G401.6 (cell line): ENCODE measurements around the gene DNAJC15.

ENCODE experiments used
- FAIRE-seq: peaks from 2 replicates; lab custom pipeline; 2012; peaks lifted over from hg19 to GRCh38; lab: Jason Lieb, UNC

The DNAJC15 gene

DNA sequence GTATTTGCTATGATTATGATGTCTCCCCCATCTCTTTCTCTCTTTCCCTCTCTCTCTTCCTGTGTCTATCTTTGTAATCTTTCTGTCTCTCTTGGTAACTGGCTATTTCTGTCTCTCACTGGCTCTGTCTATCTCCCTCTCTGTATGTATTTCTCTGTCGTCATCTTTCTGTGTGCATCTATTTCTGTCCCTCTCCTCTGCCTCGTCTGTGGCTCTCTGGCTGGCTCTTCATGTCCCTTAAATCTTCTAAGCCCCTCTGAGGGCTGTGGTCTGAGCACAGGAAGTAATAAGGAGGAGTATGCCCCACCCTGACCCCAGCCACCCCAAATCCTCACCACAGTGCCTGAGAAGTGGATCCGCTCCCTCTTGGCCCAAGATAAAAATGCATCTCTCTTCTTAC is 104.4 kb downstream of the DNAJC15 start:
- no peak for FAIRE-seq

DNA sequence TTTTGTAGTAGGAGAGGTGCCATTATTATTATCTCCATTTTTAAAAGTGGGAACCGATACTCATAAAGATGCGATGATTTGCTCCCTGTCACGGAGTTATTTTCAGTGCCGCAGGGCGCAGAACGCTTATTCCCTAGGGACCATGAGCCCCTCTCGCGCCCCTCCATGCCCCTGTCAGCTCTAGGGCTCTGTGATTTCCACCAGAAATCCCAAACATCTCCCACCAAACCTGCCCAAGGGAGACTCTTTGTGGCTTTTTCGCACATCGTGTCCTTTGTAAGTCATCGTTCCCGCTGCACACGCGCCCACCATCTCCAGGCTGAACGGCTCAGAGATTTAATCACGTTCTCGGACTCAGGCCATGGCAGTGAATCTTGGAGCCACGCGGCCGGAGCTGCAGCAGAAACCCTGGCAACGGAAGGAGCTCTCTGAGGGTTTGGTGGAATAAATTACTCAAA is 105.1 kb downstream of the DNAJC15 start:
- no peak for FAIRE-seq

DNA sequence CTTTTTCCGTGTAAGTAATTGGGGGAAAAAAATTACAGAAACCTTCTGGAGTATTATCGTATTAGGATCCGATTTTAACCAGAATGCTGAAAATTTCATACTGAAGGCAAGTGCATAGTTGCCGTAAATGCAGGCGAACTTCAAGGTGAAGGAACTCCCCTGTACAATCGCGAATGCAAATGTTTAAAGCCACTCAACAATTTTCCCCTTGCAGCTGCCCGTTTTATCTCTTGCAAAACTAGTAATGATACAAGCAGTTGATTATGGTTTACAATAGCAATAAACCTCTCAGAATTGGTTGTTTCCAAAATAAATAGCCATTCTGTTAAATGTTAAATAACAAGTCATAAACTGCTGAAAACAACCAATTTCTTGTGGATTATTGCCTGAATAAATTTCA is 105.7 kb downstream of the DNAJC15 start:
- FAIRE-seq = no peak

DNA sequence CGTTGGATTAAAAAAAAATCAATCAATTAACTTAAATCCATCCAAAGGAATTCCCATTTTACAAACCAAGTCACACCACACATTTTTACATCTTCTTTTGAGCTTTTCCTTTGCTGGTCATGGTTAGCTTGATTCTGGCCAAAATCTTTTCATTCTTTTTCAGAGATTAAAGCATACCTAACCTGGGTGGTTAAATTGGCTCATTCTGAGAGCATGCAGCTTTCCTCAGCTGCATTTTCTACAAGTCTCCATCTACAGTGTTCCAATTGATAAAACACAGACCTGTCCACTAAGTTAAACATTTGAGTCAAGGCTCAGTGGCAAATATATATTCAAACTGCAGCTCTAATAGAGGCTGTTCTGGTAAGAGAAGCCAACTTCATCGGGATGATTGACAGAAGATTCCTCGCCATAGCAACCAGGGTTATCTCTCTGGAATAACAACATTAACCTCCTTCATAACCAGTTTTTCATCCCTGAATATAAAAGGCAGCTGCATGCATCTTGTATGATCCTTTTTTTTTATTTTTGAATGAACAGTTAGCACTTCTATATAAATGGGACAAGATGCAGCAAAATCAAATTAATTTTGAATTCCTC is 106.2 kb downstream of the DNAJC15 start:
- no peak for FAIRE-seq

DNA sequence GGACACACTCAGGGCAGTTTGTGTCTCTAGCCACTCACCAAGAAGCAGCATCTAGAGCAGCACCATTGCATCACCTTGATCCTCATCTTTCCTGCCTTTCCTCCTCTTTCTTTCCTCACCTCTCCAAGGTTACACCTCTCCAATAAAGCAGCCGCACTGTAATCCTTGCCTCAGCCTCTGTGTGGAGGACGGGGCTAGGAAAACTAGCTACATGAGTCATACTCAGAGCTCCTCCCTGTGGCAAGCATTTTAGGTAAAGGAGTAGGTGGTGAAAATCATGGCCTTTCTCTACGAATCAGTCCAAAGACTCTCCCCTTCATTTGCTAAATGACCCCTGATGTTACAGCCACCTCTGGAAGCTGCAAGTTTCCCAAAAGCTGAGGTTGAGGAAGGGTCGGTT is 108.9 kb downstream of the DNAJC15 start:
- FAIRE-seq = no peak

DNA sequence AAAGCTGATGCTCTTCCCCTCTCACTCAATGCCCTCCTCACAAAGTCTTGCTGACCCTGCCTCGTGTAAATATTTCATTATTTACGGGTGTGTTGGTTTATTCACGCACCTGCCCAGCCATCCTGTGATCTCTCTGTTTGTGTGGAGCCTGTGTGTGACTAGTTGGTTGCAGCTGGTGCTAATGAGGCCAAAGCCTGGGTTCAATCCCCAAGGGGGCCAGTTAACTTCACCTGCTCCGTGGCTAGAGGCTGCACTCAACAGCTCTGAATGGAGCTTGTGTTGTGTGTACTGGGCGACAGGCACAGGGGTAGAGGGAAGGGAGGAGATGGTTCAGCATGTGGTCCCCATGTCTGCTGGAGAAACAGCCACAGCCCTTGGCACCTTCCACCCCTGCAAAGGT is 109.5 kb downstream of the DNAJC15 start:
- no peak for FAIRE-seq

DNA sequence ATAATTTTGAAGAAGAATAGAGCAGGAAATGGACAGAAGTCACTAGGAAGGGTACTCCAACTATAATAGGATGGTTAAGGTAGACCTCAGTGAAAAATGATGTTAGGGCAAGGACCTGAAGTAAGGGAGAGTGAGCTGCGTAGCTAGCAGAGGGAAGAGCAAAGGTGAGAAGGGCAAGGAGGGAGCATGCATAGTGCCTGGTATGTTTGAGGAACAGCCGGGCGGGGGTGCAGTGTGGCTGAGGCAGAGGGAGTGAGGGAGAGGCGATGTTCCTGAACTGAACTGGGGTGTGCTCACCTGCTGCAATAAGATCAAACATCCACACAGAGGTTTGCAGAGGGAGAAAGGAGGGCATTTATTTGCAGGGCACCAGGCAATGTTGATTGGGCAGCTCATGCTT is 110.4 kb downstream of the DNAJC15 start:
- no peak for FAIRE-seq

DNA sequence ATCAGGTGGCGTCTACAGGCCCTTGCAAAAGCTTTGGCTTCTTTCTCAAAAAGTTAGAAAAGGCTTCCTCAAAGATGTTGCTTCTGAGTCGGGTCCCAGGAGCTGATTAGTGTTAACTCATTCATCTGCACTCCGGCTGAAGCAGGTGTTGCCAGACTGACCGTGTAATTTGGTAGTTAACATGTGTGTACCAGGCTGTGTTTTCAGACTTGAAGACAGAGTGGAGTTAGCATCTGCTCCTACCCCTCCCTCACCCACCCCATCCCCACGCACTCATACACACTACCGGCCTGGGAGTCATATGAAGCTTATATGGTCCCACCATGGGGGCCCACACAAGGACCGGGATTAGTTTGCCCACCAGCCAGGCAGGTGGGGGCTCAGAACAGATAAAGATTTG is 111.5 kb downstream of the DNAJC15 start:
- no peak for FAIRE-seq

DNA sequence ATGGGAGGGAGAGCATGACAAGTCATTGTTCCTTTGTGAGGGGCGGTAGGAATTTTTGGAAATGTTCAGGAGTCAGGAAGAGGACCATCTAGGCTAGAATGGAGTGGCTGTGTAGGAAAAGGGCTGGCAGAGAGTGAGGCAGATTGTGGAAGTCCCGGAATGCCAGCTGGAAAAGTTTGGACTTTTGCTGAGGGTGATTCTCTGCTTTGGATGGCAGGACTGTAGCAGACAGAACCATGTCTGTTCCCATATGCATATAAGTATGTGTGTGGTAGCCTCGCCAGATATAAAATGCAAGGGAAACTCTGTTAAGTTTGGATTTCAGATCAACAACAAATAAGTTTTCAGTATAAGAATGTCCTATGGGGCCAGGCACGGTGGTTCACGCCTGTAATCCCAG is 112.1 kb downstream of the DNAJC15 start:
- FAIRE-seq = no peak

DNA sequence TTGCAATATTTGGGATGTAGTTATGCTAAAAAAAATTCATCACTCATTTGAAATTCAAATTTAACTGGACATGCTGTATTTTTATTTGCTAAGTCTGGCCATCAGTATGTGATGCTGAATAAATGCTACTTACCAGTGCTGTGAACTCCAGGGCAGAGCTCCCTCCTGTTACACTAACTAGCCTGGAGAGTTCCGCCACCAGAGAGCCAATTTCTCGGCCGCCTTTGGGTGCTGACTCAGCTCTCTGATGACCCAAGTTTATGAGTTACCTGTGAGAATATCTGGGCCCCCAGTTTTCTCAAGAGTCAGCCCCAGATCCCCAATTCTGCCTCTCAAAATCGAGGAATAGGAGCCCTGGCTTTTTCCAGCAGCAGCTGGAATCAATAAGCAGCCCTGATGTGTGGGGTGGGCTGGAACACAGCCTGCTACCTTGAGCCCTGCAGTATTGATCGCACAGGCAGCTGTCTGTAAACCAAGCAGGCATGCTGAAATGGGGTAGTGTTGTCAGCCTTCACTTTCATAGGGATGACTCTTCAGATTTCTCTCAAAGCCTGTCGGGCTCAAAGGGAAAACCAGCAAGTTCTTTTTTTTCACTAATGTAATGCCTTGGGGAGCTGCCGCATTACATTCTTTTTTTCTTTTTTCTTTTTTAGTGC is 113.7 kb downstream of the DNAJC15 start:
- FAIRE-seq = no peak

DNA sequence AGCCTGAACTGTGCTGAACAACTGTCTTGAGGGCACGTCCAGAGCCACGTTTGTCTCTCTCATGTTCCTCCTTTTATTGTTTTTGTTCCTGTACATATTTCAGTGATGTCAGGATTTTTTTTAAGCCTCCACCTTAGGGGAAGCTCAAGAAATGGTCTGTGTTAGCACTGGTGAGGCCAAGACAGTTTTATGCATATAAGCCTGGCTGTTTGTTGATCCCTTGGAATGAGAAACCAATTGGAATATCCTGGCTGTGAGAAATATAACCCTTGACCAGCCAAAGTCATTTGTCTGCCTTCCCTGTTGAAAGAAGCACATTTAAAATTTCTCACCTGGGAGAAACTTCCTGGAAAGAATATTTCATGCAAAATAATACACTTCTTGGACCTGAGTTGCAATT is 115.8 kb downstream of the DNAJC15 start:
- no peak for FAIRE-seq

DNA sequence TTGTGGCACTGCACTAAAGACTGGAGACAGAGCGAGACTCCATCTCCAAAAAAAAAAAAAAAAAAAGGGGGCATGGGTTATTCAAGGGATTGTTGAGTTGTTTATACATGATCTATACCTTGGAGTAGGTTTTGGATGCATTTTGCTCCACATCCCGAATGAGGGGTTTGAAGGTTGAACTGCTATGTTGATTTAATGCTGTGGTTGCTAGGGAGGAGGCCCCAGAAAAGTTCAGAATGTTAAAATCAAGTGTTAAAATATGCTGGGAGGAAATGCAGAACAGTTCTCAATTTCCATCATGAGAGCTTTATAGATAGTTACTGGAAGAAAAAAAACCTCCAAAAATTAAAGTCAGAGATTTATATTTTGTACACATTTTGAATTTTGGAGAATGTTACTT is 116.5 kb downstream of the DNAJC15 start:
- FAIRE-seq = no peak

DNA sequence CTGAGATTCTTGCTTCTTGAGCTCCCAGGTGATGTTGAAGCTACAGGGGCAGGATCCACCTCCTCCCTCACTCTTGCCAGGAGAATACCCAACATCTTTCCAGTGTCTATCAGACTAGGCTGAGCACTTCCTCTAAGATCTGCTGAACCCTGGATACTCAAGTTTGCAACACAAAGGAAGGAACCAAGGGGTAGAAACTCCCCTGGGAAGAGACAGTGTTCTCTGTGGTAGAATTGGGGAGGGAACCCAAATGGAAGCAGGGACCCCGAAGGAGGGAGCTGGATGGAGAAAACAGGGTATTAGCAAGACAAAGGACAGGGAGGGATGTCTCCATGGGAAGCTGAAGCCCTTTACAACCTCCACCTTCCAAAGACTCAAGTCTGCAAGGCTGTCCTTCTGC is 117.6 kb downstream of the DNAJC15 start:
- FAIRE-seq = no peak

DNA sequence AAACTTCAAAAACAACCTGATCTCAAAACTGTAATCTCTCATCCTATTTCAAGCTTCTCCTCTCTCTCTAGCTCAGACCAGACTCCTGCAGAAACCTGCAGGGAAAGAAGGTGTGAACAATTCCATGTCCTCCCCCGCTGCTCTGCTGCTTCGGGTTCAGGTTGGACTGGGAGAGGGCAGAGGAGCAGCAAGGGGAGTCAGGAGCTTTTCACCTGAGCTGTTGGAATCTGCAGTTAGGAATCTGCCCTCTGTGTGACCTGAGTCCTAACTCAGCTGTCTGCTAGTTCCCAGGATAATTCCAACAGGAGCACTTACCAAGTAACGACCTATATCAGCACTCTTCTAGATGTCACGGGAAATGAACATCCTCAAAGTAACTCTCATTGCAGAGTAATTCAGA is 118.3 kb downstream of the DNAJC15 start:
- FAIRE-seq = no peak

DNA sequence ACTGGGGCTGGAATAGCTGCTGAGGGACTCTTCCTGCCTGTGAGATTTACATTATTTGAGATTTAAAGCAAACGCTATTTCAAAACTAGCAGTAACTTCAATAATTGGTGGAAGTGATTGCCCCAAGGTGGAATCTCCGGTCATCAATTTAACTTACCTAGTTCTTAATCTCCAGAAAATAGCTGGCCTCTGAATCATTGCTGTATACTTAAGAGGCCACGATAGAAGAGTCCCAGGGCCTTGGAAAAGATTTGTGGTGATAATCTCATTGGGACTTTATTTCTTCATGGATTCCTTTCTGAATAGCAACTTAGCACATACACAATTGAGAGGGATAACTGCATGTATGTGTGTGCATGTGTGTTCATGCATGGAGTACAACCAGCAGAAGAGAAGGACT is 120.2 kb downstream of the DNAJC15 start:
- FAIRE-seq = no peak

DNA sequence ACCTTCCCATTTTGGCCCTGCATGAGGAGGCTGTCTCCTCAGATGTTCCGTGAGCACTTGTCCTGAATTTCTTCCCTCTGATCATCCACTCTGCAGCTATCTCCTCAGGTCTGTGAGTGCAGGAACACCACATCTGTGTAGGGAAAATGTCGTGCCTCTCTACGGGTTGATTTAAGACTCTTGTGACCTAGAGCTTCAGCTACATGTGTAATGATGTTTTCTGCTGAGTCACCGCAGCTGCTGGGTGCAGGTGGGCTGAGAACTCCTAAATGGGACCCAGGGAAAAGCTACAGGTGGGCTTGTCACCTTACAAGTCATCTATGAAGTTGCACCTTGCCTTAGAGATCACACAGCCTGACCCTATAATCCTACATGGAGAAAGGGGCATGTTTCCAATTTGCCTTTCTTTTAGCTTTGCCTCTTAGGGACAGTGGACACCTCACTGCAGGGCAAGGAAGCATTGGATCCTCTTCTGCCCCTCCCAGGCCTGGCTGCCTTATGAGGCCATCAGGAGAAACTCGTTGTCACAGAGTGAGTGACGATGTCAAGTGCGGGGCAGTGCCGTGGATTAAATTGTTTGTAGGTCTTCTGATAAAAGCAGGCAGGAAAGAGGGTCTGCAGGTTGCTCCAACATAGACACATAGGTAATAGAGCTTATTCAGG is 122.3 kb downstream of the DNAJC15 start:
- FAIRE-seq = no peak

DNA sequence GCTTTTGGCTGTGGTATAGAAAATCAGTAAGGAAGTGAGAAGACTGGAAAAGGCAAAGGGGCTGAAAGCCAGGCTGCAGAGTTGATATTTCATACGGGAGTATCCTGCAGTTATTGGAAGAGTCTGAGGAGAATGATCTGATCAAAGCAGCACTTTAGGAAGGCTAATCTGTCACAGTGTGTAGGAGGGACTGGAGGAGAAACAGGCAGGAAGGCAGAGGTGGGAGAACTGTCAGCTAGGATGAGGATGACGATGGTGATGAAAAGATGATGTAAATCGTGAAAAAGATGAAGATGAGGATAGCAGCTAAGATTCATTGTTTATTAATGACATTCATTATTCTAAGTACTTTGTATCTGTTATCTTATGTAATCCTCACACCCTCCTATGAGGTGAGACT is 123.0 kb downstream of the DNAJC15 start:
- FAIRE-seq = no peak

DNA sequence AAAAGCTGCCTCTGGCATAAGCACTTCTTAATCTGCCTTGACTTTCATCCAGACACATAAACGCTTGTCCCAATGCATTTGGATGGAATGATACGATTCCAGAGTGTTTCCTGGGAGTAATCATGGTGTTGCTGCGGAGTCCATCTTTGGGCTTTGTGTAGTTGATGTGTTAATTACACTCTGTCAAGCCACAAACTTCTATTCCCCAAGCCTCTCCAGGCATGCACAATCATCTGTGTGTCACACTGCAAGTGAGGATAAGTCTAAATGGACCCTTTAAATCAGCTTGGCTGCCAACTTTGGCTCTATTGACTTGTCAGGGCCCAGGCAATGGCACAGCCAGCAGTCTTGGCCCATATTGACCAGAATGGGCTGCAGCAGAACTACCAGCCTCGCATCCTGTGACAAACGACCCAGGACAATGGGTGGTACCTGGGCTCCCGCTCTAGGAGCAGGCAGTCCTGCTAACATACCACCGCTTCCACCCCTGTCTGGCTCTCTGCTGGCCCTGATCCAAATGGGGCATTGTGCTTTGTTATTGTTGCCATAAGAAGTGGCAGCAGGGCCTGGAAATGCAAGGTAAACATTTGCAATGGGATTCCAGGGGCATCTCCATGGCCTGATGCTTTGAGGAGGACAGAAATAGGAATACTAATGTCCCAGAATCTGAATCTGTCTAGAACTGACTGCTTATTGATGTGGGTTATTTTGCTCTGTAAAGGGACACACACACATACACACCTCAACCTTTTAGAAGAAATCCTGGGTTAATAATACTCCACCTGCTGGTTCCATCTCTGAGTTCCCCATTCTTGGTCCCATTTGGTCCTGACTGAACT is 127.2 kb downstream of the DNAJC15 start:
- FAIRE-seq = no peak

DNA sequence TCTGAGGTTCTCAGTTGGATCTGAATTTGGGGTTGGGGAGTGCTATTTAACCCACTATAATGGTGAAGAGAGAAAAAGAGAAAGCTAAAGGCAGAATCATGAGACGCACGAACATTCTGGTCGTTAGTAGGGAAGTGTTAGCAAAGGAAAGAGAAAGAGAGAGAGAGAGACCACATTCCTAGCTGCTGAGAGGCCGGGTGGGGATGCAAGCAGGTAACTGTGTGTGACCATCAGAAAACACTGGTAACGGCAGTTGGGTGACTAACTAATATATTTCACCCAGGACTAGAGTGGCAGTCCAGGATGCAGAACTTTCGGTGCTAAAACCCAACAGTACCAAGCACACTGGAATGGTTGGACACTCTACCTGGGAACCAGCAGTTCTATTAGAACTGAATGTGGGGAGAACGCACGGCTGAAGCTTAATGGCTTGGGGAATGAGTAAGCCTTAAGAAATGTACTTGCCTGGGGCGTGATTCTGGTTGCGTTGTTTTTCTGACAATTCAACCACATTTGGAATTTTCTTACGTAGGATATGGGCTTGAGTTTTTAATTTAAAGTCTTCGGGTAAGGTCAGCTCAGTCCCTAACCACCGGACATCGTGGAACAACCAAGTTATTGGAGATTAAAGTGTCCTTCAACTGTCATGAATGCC is 130.2 kb downstream of the DNAJC15 start:
- FAIRE-seq = no peak

DNA sequence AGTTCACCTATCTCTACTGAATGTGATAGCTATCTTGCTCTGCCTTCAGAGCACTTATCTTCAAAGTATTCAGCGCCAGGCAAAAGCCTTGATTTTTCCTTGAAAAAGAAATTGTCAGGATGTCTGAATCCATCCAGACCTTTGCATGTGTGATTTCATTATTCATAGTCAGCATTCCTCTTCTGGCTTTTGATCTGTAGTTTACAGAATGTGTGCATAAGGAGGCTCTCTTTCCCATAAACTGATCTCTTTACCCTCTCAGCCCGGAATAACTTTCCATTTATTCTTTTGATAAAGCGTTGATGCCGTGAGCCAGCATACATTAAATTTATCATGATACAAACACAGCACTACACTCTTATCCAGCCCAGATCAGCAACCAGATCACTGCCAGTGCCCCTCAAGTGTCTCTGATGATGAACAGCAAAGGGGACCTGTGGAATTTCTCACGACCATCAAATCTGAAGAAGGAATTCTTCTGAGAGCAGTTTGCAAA is 130.8 kb downstream of the DNAJC15 start:
- no peak for FAIRE-seq

DNA sequence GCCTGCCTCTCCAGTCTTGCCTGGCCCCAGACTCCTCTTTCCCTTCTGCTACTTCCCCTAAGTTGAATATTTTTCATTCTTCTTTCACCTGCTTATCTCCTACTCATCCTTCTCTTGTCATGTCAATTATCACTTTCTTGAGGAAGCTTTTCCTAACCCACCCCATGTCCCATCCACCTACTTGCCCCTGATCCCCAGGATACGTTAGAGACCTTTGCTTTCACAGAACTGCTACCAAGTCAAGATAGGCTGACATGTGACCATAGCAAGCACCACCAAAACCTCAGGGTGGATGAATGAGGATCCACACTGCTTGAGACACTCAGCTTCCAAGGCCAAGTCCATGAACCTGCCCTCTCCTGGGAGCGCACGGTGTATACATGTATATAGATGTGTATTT is 131.5 kb downstream of the DNAJC15 start:
- no peak for FAIRE-seq

DNA sequence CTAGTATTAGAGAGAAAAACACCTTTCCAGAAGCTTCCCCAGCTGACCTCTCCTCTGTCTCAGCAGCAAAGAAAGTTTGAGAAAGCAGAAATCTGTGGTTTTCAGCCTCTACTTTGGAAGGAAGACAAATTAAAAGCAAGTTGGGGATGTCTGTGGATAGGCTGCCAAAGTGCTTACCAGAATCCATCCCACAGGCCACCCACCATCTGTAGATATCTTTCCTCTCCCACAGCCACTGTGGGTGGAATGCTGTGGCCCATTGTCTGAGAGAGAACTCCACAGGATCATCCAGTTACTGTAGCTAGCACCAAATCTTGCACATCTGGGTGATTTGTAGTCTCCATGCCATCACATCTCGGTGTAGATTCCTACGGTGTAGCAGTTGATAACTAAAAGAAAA is 133.5 kb downstream of the DNAJC15 start:
- FAIRE-seq = no peak
